Stimulated activated CD4-positive, alpha-beta T cell treated with anti-CD3 and anti-CD28 coated beads, Interleukin-12 subunit alpha, Interleukin-12 subunit beta, amount 100 ng/mL, for 48 hours (primary cell): ENCODE measurements around the gene HIKESHI.
"Not testable (repeated sequence)": the region's sequence is repeated elsewhere in the genome, so short reads cannot be mapped to it uniquely, and the experiment has no call there.

ENCODE experiments used
- DNase-seq, 3 donors: peaks; one replicate each; pipeline ENCODE4 v3.0.0-alpha.2; 2020; ENCODE audit warnings: low read depth in 2 of 3, low spot score in 1 of 3

HIKESHI gene

GRCh38 chr11:86292912-86293616 lies 9.0 kb upstream of the HIKESHI start:
- DNase-seq, result peak in 2 of 3 donors; percentile 48 to 72

DNA sequence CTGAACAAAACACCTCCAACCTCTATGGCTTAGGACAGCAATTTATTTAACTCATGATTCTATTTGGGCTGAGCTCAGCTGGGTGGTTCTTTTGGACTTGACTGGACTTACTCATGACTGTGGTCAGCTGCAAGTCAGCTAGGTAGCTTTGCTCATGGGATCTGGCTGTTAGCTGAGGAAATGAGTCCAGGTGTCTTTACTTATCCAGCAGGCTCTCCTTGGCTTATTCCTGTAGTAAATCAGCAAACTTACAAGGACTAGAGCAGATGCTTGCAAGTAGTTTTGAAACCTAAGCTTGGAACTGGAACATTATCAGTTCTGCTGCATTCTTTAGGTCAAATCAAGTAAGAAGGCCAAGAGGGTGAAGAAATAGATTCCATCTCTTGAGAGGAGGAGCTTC lies 8.0 kb upstream of the HIKESHI start:
- DNase-seq, result no peak

- no peak for DNase-seq
Observed at GRCh38 chr11:86301742-86302091, 323 bp upstream of the HIKESHI start.

- no peak for DNase-seq
Observed at GRCh38 chr11:86303257-86303656, 1.2 kb downstream of the HIKESHI start.

- not testable (repeated sequence) for DNase-seq
Observed at GRCh38 chr11:86308710-86309109, 6.7 kb downstream of the HIKESHI start.

DNA sequence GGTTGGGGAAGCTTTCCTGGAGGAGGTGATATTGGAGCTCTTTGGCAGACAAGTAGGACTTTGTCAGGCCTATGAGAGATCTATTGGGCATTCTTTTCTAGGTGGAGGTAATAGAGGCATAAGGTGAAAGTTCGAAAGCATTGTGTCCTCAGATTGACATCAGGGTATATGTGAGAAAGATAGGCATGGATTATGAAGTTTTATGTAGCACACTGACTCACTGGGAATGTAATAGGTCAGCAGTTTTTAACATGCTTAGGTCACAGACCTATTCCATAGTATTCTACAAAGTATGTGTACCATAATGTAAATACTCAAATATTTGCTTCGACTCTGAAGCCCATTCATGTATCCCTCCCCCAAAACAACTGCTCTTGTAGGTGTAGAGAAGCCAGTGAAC lies 11.8 kb downstream of the HIKESHI start:
- DNase-seq, result no peak

DNA sequence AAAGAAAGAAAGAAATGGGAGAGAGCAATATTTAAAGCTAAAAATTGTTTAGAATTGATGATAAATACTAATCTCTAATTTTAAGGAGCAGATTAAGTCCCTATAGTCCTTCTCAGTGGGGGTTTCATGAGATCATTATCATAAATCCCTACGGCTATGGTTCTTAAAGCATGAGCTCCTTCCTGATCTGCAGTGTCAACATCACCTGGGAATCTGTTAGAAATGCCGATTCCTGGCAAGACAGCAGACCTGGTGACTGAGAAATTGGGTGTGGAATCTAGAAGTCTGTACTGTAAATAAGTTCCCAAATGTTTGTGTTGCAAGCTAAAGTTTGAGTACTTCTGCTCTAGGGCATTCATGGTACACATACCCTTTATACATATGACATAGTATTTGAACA lies 12.6 kb downstream of the HIKESHI start:
- DNase-seq, result no peak

DNA sequence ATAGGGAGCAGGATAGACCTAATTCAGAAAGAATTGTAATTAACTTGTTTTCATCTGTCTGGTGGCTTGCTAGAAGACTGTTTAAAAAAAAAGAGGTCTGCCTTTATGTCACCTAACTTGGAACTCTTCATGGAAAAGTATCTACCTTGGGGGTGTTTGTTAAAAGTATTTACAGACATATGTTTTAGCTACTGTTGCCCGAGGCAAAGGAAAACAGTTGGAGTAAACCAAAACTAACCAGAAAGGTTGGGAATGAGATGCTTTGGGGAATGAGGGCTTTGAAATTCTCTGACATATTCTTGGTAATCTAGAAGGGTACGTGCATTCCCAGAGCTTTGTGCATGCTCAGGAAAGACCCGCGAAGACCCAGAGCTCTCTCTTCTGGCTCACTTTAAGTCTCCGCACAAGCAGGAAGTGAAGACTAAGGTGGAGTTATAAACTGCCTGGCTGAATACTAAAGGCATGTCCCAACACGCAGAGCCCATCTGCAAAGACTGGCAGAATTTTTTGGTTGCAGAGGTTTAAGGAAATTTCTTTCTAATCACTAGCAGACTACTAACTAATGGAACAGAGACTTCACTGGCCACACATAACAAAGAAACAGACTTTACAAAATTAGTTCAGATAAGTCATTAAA lies 33.2 kb downstream of the HIKESHI start:
- no peak for DNase-seq

DNA sequence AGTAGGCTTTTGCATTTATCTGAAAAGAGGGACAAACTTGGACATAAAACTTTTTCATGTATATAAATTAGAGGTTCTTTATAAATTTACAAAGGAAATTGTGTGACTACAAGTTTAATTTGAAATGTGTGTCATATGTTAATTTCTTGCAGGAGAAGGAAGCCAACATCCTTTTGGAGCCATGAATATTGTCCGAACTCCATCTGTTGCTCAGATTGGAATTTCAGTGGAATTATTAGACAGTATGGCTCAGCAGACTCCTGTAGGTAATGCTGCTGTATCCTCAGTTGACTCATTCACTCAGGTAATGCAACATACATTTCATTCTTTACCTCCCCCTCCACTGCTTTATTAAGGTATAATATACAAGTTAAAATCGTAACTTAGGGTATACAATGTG lies 35.2 kb downstream of the HIKESHI start:
- DNase-seq, result no peak

DNA sequence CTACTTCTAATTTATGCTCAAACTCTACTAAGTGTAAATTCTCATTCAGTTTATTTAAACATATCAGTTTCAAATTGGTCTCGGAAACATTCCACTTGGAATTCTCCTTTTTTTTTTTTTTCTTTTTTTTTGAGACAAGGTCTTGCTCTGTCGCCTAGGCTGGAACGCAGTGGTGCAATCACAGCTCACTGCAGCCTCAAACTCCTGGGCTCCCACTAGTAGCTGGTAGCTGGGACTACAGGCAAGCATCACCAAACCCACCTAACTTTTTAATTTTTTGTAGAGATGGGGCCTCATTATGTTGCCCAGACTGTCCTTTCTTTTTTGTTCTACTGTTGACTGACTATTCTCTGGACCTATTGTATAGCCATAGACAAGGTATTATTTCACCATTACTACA lies 39.3 kb downstream of the HIKESHI start:
- no peak for DNase-seq

GRCh38 chr11:86346513-86346912 lies 44.5 kb downstream of the HIKESHI start:
- no peak for DNase-seq

DNA sequence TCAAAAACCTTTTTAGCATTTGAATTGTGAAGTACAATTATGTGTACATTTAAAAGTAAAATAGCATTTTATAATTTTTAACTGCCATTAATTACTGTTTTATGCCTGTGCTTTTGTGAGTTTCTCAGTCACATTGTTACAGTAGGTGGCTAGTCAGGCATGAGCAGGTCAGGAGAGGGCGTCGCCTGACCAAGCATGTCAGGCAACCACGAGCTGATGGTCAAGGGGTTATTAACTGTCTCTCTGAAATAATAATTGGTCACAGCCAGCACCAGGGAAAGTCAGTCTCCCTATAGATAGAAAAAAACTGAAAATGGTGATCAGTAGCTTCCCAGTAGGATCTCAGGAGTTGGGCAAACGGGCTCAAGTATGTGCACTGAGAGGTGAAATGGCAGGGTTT lies 53.2 kb downstream of the HIKESHI start:
- no peak for DNase-seq

DNA sequence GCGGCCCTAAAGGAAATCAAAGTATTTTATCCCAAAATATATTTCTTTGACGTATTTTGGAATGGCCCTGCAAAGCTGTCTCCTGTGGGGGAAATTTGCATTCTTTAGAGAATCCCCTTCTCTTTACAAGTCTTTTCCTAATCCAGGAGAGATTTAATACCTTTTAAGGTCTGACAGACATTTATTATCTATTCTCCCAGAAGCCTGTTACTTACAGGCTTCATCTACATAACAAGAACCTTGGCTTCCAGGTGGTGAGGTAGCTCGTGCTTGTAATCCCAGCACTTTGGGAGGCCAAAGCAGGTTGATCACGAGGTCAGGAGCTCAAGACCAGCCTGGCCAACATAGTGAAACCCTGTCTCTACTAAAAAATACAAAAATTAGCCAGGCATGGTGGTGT lies 55.4 kb downstream of the HIKESHI start:
- not testable (repeated sequence) for DNase-seq

DNA sequence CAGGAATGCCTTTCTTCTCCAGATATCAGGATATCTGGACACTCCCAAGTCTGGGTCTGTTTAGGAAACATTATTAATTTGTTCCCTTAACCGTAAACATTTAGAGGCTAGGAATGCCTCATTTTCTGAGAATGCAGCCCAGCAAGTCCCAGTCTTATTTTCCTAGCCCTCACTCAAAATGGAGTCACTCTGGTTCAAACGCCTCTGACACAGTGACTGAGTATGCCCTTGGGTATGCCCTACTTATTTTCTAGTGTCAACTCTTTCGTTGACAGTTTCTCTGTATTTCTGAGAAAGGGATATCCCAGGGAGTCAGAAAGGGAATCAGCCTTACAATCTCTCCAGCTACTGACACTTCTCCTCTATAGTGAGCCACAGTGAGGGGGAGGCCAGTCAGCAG lies 56.7 kb downstream of the HIKESHI start:
- no peak for DNase-seq

DNA sequence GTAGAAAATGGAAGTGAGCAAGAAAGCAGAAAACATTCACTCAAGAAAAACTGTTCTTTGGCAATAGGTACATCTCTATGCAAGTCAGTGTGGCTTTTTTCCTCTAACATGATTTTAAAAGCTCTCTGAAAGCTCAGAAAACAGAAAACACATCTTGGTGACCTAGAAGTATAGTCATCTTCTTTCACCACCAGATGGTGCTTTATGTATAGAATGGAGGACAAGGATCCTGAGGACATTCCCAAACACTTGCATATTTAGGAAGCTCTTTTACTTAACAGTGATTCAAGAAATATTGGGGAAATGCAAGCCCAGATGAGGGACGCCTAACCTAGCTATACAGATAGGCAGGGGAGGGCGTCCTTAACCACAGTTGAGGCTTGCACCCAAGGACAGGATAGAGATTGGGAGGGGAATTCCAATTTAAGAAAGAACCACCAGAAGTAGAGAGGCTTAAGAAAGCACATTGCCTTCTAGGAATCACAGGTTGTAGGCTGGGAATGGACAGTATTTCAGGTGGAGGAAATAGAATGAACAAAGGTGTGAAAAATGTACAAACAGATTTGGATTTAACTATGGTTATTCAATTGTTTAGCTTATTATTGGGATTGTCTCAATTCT lies 58.8 kb downstream of the HIKESHI start:
- DNase-seq, result no peak

GRCh38 chr11:86363424-86363823 lies 61.4 kb downstream of the HIKESHI start:
- no peak for DNase-seq

- no peak for DNase-seq
Observed at GRCh38 chr11:86365546-86365945, 63.5 kb downstream of the HIKESHI start.

DNA sequence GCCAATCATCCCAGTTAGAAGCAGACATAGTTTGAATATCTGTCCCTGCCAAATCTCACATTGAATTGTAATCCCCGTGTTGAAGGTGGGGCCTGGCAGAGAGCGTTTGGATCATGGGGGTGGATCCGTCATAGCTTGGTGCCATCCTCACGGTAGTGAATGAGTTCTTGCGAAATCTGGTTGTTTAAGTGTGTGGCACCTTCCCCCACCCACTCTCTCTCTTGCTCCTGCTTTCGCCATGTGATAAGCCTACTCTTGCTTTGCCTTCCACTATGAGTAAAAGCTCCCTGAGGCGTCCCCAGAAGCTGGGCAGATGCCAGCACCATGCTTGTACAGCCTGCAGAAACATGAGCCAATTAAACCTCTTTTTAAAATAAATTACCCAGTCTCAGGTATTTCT lies 67.6 kb downstream of the HIKESHI start:
- DNase-seq, result no peak

- DNase-seq, result no peak
Observed at GRCh38 chr11:86370171-86370570, 68.1 kb downstream of the HIKESHI start.

DNA sequence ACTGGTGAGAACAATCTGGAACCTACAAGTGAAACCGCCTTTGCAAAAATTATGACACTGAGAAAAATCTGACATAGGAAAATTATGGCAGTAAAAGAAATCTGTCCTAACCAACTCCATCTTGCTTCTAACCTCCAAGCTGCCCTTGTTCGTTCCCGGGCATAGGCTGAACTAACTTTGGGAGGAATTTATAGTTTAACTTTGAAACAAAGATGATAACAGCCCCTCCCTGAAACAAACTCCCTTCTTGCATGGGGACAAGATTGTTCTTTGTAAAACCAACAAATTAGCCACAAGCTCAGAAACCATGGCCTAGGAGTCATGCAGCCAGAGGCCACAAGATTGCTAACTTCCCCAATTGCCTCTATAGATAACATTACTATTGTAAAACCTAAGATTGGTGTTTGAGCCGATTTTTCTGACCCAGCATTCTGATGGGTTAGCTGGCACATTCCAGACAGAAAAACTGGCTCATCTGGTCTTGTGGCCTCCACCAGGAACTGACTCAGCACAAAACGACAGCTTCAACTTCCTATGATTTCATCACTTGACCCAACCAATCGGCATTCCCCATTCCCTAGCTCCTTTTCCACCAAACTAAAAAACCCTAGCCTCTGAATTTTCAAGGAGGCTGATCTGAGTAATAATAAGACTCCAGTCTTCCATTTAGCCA lies 69.0 kb downstream of the HIKESHI start:
- no peak for DNase-seq

DNA sequence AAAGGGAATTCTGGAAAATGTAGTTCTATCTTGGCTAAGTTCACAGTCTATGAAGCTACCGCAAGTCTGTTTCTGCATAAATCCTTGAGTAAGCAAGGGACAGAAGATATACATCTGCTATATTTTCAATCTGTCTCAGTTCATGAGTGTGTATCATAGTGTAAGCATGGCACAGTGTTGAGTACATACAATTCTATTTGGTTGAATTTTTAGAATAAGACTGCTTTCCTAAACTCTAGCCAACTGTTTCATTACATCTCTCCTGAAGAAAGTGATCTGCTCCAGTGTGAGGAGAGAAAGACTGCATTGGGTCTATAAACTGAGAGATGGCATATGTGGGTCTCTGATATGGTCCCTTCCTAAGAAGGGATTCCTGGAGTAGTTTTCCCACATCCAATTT lies 70.0 kb downstream of the HIKESHI start:
- no peak for DNase-seq

- no peak for DNase-seq
Observed at GRCh38 chr11:86372586-86372985, 70.5 kb downstream of the HIKESHI start.
